Measurements from ENCODE around the gene ZAR1L. TPM values are rescaled to one million over a fixed set of nuclear protein-coding genes. Genes with fewer than 3 reads are reported as not detected.

Gene ZAR1L
- total RNA-seq, 1 donor = not detected

DNA sequence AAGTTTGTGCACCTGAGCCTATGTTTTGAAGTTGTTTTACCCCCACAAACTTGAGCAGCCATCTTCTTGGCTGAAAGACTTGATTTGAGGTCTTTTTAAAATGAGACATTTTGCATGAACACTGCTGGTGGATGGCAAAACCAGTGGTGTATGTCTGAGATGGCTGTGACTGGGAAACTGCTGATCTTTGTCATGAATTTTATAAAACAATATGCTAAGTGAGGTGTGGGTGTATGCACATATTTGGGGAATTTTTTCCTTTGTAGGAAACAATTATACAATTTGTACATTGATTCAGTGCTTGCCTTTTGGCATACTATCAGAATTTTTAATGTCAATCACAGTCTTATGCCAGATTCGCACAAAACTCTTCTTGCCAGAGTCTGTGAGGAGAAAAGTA lies 52.5 kb downstream of the ZAR1L start:
- no peaks in the 10 kb centered on the region for H3K27me3 ChIP-seq (ENCODE audit: insufficient read depth, low read length)
- no peak overlapping the region for H3K4me3 ChIP-seq (ENCODE audit: insufficient read depth, low read length)
- no peak for DNase-seq (ENCODE audit: insufficient read length, low spot score, missing footprints)
- H3K79me2 ChIP-seq (ENCODE audit: insufficient read depth, low read length) = no peaks in the 10 kb centered on the region
- peaks cover 7% of the 10 kb centered on the region for H3K4me1 ChIP-seq (ENCODE audit: insufficient read depth, low read length)
- TF ChIP-seq, protein P1, sequence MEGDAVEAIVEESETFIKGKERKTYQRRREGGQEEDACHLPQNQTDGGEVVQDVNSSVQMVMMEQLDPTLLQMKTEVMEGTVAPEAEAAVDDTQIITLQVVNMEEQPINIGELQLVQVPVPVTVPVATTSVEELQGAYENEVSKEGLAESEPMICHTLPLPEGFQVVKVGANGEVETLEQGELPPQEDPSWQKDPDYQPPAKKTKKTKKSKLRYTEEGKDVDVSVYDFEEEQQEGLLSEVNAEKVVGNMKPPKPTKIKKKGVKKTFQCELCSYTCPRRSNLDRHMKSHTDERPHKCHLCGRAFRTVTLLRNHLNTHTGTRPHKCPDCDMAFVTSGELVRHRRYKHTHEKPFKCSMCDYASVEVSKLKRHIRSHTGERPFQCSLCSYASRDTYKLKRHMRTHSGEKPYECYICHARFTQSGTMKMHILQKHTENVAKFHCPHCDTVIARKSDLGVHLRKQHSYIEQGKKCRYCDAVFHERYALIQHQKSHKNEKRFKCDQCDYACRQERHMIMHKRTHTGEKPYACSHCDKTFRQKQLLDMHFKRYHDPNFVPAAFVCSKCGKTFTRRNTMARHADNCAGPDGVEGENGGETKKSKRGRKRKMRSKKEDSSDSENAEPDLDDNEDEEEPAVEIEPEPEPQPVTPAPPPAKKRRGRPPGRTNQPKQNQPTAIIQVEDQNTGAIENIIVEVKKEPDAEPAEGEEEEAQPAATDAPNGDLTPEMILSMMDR (IDR thresholded peaks at IDR 0.05; ENCODE audit: extremely low read depth, low read depth, low read length) = no peak
- no peak overlapping the region for H3K4me2 ChIP-seq (ENCODE audit: insufficient read depth, low read length)
- H3K36me3 ChIP-seq (ENCODE audit: insufficient read depth, low read length) = peaks cover 12% of the 10 kb centered on the region
- no peak overlapping the region for H2AFZ ChIP-seq (ENCODE audit: low read length)
- H3K9me3 ChIP-seq (ENCODE audit: low read depth, low read length) = no peaks in the 10 kb centered on the region
- H3K27ac ChIP-seq (ENCODE audit: low read depth, low read length) = no peak overlapping the region
- H4K20me1 ChIP-seq (ENCODE audit: insufficient read depth, low read length) = no peaks in the 10 kb centered on the region

- Histone ChIP-seq H4K20me1 (ENCODE audit: insufficient read depth, low read length) (no peaks in the 10 kb centered on the region), H3K4me3 (ENCODE audit: insufficient read depth, low read length) (no peak overlapping the region), H3K27ac (ENCODE audit: low read depth, low read length) (no peak overlapping the region), H3K79me2 (ENCODE audit: insufficient read depth, low read length) (no peaks in the 10 kb centered on the region), H2AFZ (ENCODE audit: low read length) (no peak overlapping the region), H3K27me3 (ENCODE audit: insufficient read depth, low read length) (no peaks in the 10 kb centered on the region), H3K36me3 (ENCODE audit: insufficient read depth, low read length) (peaks cover 9% of the 10 kb centered on the region), H3K9me3 (ENCODE audit: low read depth, low read length) (no peaks in the 10 kb centered on the region), H3K4me2 (ENCODE audit: insufficient read depth, low read length) (no peak overlapping the region), H3K4me1 (ENCODE audit: insufficient read depth, low read length) (peaks cover 7% of the 10 kb centered on the region)
- TF ChIP-seq, protein P1 (IDR thresholded peaks at IDR 0.05; ENCODE audit: extremely low read depth, low read depth, low read length) = no peak
- no peak for DNase-seq (ENCODE audit: insufficient read length, low spot score, missing footprints)
Observed at GRCh38 chr13:32262165-32262564, 53.0 kb downstream of the ZAR1L start.

- no peak overlapping the region for H3K4me3 ChIP-seq (ENCODE audit: insufficient read depth, low read length)
- H3K27ac ChIP-seq (ENCODE audit: low read depth, low read length) = no peak overlapping the region
- peak overlapping the region; percentile 20 for H3K4me2 ChIP-seq (ENCODE audit: insufficient read depth, low read length)
- no peak overlapping the region for H2AFZ ChIP-seq (ENCODE audit: low read length)
- no peak for DNase-seq (ENCODE audit: insufficient read length, low spot score, missing footprints)
- no peaks in the 10 kb centered on the region for H4K20me1 ChIP-seq (ENCODE audit: insufficient read depth, low read length)
- H3K4me1 ChIP-seq (ENCODE audit: insufficient read depth, low read length) = peaks cover 7% of the 10 kb centered on the region
- no peaks in the 10 kb centered on the region for H3K79me2 ChIP-seq (ENCODE audit: insufficient read depth, low read length)
- TF ChIP-seq, protein P1 (IDR thresholded peaks at IDR 0.05; ENCODE audit: extremely low read depth, low read depth, low read length) = no peak
- no peaks in the 10 kb centered on the region for H3K27me3 ChIP-seq (ENCODE audit: insufficient read depth, low read length)
- H3K9me3 ChIP-seq (ENCODE audit: low read depth, low read length) = no peaks in the 10 kb centered on the region
- peaks cover 6% of the 10 kb centered on the region for H3K36me3 ChIP-seq (ENCODE audit: insufficient read depth, low read length)
Observed at GRCh38 chr13:32261567-32261966, 53.6 kb downstream of the ZAR1L start.

DNA sequence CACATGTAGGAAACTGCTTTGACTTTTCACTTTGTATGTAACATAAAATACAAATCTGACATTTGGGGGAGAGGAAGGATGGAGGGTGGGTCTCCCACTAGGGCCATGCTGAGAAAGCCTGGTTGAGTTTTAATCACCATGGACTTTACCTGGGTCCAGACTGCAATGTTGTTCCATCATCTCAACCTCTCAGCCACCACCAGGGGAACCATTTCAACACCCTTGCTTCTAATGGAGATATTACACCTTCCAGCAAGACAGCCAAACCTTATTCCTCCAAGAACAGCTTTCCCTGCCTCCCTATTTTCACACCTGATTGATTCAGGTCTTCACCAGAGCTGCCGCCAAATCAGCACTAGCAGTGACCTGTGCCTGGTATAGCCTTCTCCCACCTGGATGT lies 56.0 kb downstream of the ZAR1L start:
- H2AFZ ChIP-seq (ENCODE audit: low read length) = no peak overlapping the region

More for the DNA sequence above, 56.0 kb downstream of the ZAR1L start:
- Histone ChIP-seq H3K27ac (ENCODE audit: low read depth, low read length) (no peak overlapping the region), H3K4me1 (ENCODE audit: insufficient read depth, low read length) (peaks cover 7% of the 10 kb centered on the region), H3K4me3 (ENCODE audit: insufficient read depth, low read length) (no peak overlapping the region), H3K27me3 (ENCODE audit: insufficient read depth, low read length) (no peaks in the 10 kb centered on the region), H3K4me2 (ENCODE audit: insufficient read depth, low read length) (no peak overlapping the region), H3K9me3 (ENCODE audit: low read depth, low read length) (no peaks in the 10 kb centered on the region), H3K36me3 (ENCODE audit: insufficient read depth, low read length) (no peaks in the 10 kb centered on the region), H3K79me2 (ENCODE audit: insufficient read depth, low read length) (no peaks in the 10 kb centered on the region), H4K20me1 (ENCODE audit: insufficient read depth, low read length) (no peaks in the 10 kb centered on the region)
- TF ChIP-seq, protein P1 (IDR thresholded peaks at IDR 0.05; ENCODE audit: extremely low read depth, low read depth, low read length) = peak; percentile 20
- DNase-seq (ENCODE audit: insufficient read length, low spot score, missing footprints) = no peak
